HUDEP-2 (cell line): ENCODE results near the gene ZNF584.
"Not testable (repeated sequence)": the region's sequence is repeated elsewhere in the genome, so short reads cannot be mapped to it uniquely, and the experiment has no call there.

Source experiments
- DNase-seq, 76 experiments: peaks; one replicate each; lab custom pipeline; 2025; ENCODE audit not compliant: unreplicated experiment in 76 of 76; lab: John Stamatoyannopoulos, UW

Gene ZNF584

GRCh38 chr19:58408152-58409009 lies at the start of gene ZNF584:
TSS of gene ZNF584 (plus strand) at chr19:58408649. CDS start at chr19:58409148, 499 bp downstream.
- peak in 74 of 76 experiments; percentile 71 to 99 (median 96) for DNase-seq

DNA sequence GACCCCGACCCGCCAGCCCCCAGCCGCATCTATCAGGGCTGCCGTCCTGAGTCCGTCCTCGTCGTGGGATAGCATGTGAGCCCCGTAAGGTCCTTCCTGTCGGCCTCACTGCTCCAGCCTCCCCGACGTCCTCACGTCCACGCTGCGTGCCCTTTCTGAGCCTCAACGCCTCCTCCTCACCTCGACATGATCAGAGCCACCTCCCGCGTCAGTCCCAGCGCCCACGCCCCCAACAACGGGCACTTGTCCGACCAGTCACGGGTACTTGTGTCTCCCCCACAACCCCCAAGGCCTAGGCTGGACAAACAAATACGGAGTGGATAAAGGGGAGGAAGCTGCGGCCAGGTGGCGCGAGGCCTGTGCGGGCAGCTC lies 46.6 kb upstream of the ZNF584 start:
- DNase-seq = peak in 68 of 76 experiments; percentile 22 to 97 (median 64)

GRCh38 chr19:58362272-58362994 lies 46.0 kb upstream of the ZNF584 start, which contains the start of gene ZNF497:
TSS of gene ZNF497 (minus strand) at chr19:58362751. CDS start at chr19:58357635, 5,116 bp downstream.
- DNase-seq = peak; percentile 62 to 100 (median 98)

- DNase-seq = no peak
Measured at GRCh38 chr19:58364146-58364545, 44.3 kb upstream of the ZNF584 start.

DNA sequence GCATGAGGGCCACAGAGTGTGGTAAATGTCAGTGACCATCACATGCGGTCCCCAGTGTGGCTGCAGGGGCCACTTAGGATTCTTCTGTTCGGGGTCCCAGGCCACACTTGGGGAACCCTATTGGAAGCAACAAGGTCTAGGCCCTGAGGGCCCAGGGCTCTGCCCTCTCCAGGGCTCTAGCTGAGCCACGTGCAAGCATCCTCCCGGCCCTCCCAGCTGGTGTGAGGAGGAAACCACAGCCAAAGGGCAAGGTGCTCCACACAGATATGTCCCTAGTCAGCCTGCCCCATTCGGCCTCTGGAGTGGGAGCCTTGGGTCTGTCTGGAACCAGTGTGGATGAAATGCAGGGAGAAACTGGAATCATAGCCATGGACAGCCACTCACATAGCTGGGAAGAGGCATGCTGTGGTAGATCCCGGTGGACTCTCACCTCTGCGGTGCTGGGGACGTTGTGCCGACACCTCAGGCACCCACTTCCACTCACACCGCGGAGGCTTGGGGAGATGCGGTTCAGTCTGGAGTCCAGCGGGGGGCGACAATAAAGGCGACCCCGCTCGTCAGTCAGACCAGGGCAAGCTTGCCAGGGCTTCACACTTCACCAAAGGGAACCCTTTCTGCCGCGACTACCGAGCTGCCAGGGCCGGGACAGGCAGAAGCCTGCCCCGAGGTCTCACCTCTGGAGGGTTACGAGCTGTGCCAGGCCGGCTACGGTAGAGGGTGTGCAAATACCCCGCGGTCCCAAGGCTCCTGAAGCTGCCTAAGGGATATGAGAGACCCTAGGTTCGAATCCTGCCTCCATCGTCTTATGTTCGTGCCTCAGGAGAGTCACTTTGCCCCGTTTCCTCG lies 41.6 kb upstream of the ZNF584 start:
- no peak for DNase-seq

GRCh38 chr19:58367698-58368454 lies 40.6 kb upstream of the ZNF584 start:
- DNase-seq = no peak

- no peak for DNase-seq
Measured at GRCh38 chr19:58368561-58369360, 39.7 kb upstream of the ZNF584 start.

- DNase-seq = peak in 3 of 76 experiments; percentile 17 to 20 (median 19)
Measured at GRCh38 chr19:58372311-58373133, 35.9 kb upstream of the ZNF584 start.

DNA sequence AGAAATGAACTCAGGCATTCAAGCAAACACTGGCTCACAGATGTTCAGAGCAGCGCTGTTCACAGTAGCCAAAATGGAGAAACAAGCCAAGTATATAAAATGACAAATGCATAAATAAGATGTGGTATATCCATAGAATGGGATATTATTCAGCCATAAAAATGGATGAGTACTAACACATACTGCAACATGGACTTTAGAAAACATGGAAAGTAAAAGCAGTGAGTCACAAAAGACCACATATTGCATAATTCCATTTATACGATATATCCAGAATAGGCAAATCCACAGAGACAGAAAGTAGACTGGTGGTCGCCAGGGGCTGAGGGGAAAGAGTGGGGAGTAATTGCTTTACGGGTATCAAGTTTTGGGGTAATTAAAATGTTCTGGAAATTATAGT lies 34.2 kb upstream of the ZNF584 start:
- no peak for DNase-seq

DNA sequence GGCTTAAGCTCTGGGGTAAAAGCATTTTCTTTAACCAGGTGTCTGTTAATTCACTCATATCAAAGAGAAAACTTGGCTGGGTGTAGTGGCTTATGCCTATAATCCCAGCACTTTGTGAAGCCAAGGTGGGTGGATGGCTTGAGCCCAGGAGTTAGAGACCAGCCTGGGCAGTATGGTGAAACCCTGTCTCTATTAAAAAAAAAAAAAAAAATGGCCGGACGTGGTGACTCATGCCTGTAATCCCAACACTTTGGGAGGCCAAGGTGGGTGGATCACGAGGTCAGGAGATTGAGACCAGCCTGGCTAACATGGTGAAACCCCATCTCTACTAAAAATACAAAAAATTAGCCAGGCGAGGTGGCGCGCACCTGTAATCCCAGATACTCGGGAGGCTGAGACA lies 31.7 kb upstream of the ZNF584 start:
- not testable (repeated sequence) for DNase-seq

DNA sequence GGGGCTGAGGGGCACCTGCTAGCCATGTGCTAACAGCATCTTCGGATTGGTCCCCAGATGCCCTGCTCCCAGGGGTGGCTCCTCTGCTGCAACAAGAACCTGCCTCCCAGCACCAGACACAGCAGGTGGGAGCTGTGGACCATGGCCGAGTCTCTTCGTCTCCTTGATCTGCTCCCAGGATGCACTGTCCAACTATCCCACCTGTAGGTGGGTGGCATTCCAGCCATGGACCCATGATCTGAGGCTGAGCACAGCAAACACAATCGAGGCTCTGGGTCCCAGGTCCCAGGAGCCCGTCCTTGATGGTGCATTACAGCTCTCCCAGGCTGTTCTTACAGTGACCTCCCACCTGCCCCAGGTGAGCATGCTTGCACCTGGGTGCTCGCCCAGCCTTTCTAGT lies 29.2 kb upstream of the ZNF584 start:
- DNase-seq = no peak

DNA sequence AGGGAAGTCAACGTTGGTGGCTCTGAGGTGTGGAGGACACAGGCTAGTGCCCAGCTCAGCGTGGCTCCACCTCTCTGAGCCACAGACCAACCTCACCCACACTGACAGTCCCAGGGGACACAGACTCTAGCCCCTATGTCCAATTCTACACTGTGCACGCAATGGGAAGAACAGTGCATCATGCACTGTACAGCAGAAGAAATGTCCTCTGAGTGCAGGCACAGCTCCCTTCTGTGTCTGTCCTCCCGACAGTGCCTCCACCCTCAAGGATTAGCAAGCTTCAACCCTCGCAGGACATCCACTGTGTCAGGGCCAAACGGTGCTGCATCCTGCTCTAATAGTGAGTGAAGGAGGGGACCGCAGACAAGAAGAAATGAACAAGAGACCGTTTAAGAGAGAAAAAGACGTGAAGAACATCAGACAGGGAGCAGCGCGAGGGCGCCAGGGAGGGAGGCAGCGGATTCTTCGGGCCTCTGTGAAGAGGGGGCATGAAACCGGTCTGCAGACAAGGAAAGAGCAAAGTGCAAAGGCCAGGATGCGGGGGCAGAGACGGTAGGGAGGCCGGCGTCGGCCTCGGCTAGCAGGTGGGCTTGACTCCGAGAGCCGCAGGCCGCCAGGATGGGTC lies 28.3 kb upstream of the ZNF584 start:
- peak in 3 of 76 experiments; percentile 50 to 62 (median 53) for DNase-seq

- DNase-seq = peak; percentile 91 to 100 (median 100)
Measured at GRCh38 chr19:58380662-58381459, 27.6 kb upstream of the ZNF584 start, which contains the start of gene ZNF837. TSS of gene ZNF837 (minus strand) at chr19:58381030. CDS start at chr19:58369332, 11,698 bp downstream.

DNA sequence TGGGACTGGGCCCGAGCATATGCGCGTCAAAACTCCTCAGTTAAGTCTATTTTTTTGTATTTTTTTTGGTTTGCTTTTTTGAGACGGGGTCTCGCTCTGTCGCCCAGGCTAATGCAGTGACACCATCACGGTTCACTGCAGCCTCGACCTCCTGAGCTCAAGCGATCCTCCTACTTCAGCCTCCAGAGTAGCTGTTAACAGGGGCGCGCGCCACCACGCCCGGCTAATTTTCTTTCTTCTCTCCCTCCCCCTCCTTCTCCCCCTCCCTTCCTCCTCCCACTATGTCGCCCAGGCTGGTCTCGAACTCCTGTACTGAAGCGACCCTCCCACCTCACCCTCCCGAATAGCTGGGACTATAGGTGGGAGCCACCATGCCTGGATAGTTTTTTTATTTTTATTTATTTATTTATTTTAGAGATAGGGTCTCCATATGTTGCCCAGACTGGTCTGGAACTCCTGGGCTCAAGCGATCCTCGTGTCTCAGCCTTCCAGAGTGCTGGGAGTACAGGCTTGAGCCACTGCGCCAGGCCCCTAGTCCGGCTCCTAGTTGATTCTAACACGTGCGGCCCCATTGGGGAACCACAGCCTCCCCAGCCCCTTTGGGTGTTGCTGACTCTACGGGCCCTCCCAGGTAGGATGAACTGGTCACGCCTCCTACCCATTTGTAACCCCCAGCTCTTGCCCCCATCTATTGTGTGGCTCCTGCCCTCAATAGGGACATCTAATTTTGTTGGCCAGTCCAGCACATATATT lies 26.8 kb upstream of the ZNF584 start:
- no peak for DNase-seq

DNA sequence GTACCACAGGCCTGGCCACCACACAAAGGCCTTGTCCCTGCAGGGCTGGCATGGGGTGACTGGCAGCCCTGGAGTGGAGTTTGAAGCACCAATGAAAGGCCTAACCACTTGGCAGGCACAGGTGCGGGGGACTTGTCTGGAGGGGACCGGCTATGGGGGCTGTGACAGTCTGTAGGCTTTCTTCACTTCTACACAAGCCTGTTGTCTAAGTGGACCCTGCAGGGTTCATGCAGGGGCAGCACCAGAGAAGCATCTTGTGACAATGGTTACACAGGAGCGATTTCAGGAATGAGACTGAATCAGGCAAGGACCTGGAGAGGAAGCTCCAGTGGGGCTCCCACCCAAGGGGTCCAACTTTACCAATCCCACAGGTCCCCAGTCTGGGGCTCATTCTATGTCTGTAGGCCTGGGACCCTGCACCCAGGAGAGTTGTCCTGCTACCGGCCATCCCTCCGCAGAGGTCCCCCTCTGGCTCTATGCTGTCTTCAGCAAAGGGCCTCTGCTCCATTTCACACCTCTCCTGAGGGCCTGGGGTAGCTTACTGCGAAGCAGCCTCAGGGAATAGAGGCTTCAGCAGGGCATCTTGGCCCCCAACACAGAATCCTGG lies 25.3 kb upstream of the ZNF584 start:
- DNase-seq = no peak
